Lung (tissue), 16 donors: ENCODE measurements around the gene CLCN6. TPM values are rescaled to one million over a fixed set of nuclear protein-coding genes. Genes with fewer than 3 reads are reported as not detected.

Source experiments
- ATAC-seq: fragments of 200-7000 bp; cut with Tn5 transposase; one replicate; pipeline ENCODE4 v1.9.1; 2020; ENCODE audit warnings: moderate number of reproducible peaks; ENCODE audit not compliant: insufficient read depth, low FRiP score
- DNase-seq, 3 donors: peaks; one replicate each; pipeline ENCODE4 v3.0.0-alpha.2; 2013 to 2017
- H3K27ac ChIP-seq, 2 donors: one replicate each; pipeline ENCODE4 v1.5.1; 2013; ENCODE audit warnings: mild to moderate bottlenecking in 2 of 2, moderate library complexity in 2 of 2, control low read depth in 1 of 2, inconsistent platforms in 1 of 2, low read depth in 1 of 2, low read length in 1 of 2
- H3K27me3 ChIP-seq, 3 donors: one replicate each; pipeline ENCODE4 v1.5.1; 2013; ENCODE audit warnings: low read length in 2 of 3; ENCODE audit not compliant: control insufficient read depth in 3 of 3, insufficient read depth in 3 of 3
- H3K36me3 ChIP-seq, 4 donors: one replicate each; pipeline ENCODE4 v1.5.1; 2013; ENCODE audit warnings: low read length in 4 of 4, mild to moderate bottlenecking in 1 of 4, moderate library complexity in 1 of 4; ENCODE audit not compliant: control insufficient read depth in 4 of 4, insufficient read depth in 4 of 4
- H3K4me1 ChIP-seq, 5 donors: one replicate each; pipeline ENCODE4 v1.5.1; 2013; ENCODE audit warnings: low read length in 5 of 5, mild to moderate bottlenecking in 2 of 5, moderate library complexity in 1 of 5; ENCODE audit not compliant: control insufficient read depth in 5 of 5, insufficient read depth in 5 of 5
- H3K4me3 ChIP-seq: one replicate; pipeline ENCODE4 v1.5.1; 2013; ENCODE audit warnings: mild to moderate bottlenecking, control low read depth, moderate library complexity
- H3K9ac ChIP-seq, 2 donors: one replicate each; pipeline ENCODE4 v1.5.1; 2013; ENCODE audit warnings: low read length in 2 of 2, control low read depth in 1 of 2; ENCODE audit not compliant: insufficient read depth in 1 of 2
- H3K9me3 ChIP-seq, 4 donors: one replicate each; pipeline ENCODE4 v1.5.1; 2013; ENCODE audit warnings: low read length in 3 of 4, mild to moderate bottlenecking in 1 of 4, moderate library complexity in 1 of 4; ENCODE audit not compliant: control insufficient read depth in 4 of 4, insufficient read depth in 3 of 4
- CTCF ChIP-seq: IDR thresholded peaks from 2 replicates; pipeline ENCODE4 v1.5.1; 2012; ENCODE audit warnings: mild to moderate bottlenecking; ENCODE audit errors: control extremely low read depth, extremely low read depth
- WGBS, 2 donors: extraction: QIAGEN DNeasy Blood & Tissue Kit; methylation state at CpG; one replicate each; pipeline ENCODE4 v1.1.7; 2013; 5-methylcytosine and 5-hydroxymethylcytosine counted together
- long read RNA-seq, 5 donors: transcript quantifications; one replicate each; lab custom pipeline, GENCODE V29; 2026
- polyA plus RNA-seq, 2 donors: library from polyadenylated mRNA; stranded (reverse); fragments of 200-250 nt; gene quantifications; one replicate each; pipeline ENCODE4 v1.2.1, GENCODE V29; 2013
- total RNA-seq, 2 donors: library from RNA; depleted of rRNA in 1 of 2; stranded (reverse); fragments of >200 nt in 1 of 2; gene quantifications; one replicate each; pipeline ENCODE4 v1.2.1, GENCODE V29; 2014 to 2021
- donor health status: control.
- donor health status: control.
- donor health status: Bipolar disorder and iron deficiency.
- donor health status: healthy.
- donor health status: DM: yes; HTN: yes; CAD: no.

Gene CLCN6
- total RNA-seq (10 to 100 TPM; 16.7 to 35.7 TPM), polyA plus RNA-seq (10 to 100 TPM; 17.9 to 18.2 TPM)
- long read RNA-seq, donor 1, full-length matches to known transcripts: 1 of 65 reads
- long read RNA-seq, donor 1, partial matches to known transcripts: 32 of 65 reads
- long read RNA-seq, donor 1, other reads (novel, unspliced or antisense): 32 of 65 reads
- long read RNA-seq, donor 2: 0 reads
- long read RNA-seq, donor 3, partial matches to known transcripts: 0 of 1 reads
- long read RNA-seq, donor 3, other reads (novel, unspliced or antisense): 0 of 1 reads
- long read RNA-seq, donor 4: 0 reads
- long read RNA-seq, donor 5, full-length matches to known transcripts: 1 of 8 reads
- long read RNA-seq, donor 5, partial matches to known transcripts: 7 of 8 reads
- long read RNA-seq, donor 5, other reads (novel, unspliced or antisense): 0 of 8 reads

GRCh38 chr1:11805422-11806306 lies at the start of gene CLCN6, which contains the start of gene MTHFR:
Gene CLCN6 (plus strand): TSS chr1:11806191. CDS start chr1:11806263, 72 bp downstream.
Gene MTHFR (minus strand): TSS chr1:11805964. CDS start chr1:11803116, 2,848 bp downstream.
- WGBS, 2 donors: 0 to 1% methylated on average over 71 to 72 of the region's 72 CpGs
- Histone ChIP-seq H3K27me3 (no peaks in the 10 kb centered on the region), H3K36me3 (peaks cover 0 to 9% (median 7%) of the 10 kb centered on the region in 4 donors), H3K9me3 (peaks cover 0 to 6% (median 0%) of the 10 kb centered on the region in 4 donors), H3K4me3 (peak within 1 kb of the TSS; percentile 72), H3K4me1 (peaks cover 8 to 51% (median 14%) of the 10 kb centered on the region in 5 donors), H3K9ac (peak within 1 kb of the TSS; percentile 63 to 66), H3K27ac (peak within 1 kb of the TSS; percentile 95 to 97)
- TF ChIP-seq CTCF: no peak
- DNase-seq: peak; percentile 99 to 100 (median 100)
- ATAC-seq: peak; percentile 91

- Histone ChIP-seq H3K9ac (no peak overlapping the region), H3K9me3 (peaks cover 0 to 3% (median 0%) of the 10 kb centered on the region in 4 donors), H3K27me3 (peaks cover 0 to 8% (median 0%) of the 10 kb centered on the region in 3 donors), H3K4me1 (peaks cover 0 to 4% (median 0%) of the 10 kb centered on the region in 5 donors), H3K36me3 (no peaks in the 10 kb centered on the region), H3K4me3 (no peak overlapping the region), H3K27ac (no peak overlapping the region)
- 96 to 97% methylated on average over 1 of the region's 1 CpG for WGBS, 2 donors
- no peak for TF ChIP-seq CTCF
- DNase-seq (no peak), ATAC-seq (no peak)
These were observed 48.9 kb upstream of the CLCN6 start for GRCh38 chr1:11757047-11757446.

- Histone ChIP-seq H3K27ac (no peak overlapping the region), H3K4me1 (peaks cover 0 to 6% (median 0%) of the 10 kb centered on the region in 5 donors), H3K9ac (no peak overlapping the region), H3K4me3 (no peak overlapping the region), H3K27me3 (peaks cover 0 to 11% (median 0%) of the 10 kb centered on the region in 3 donors), H3K9me3 (peaks cover 0 to 4% (median 0%) of the 10 kb centered on the region in 4 donors), H3K36me3 (no peaks in the 10 kb centered on the region)
- WGBS, 2 donors: 90 to 93% methylated on average over 4 of the region's 4 CpGs
- DNase-seq (no peak), ATAC-seq (no peak)
- no peak for TF ChIP-seq CTCF
These were observed 46.2 kb upstream of the CLCN6 start for GRCh38 chr1:11759791-11760190.
